Glomerular visceral epithelial cell (primary cell): Measurements from ENCODE around the gene TEDC2.
A peak's percentile ranks its signal among the peaks of the same experiment; 100 is the strongest.
"Not testable (repeated sequence)": the region's sequence is repeated elsewhere in the genome, so short reads cannot be mapped to it uniquely, and the experiment has no call there.

Source experiments
- DNase-seq: peaks from one replicate; pipeline ENCODE4 v3.0.0-alpha.2; 2016; ENCODE audit errors: extremely low spot score

TEDC2 gene

DNA sequence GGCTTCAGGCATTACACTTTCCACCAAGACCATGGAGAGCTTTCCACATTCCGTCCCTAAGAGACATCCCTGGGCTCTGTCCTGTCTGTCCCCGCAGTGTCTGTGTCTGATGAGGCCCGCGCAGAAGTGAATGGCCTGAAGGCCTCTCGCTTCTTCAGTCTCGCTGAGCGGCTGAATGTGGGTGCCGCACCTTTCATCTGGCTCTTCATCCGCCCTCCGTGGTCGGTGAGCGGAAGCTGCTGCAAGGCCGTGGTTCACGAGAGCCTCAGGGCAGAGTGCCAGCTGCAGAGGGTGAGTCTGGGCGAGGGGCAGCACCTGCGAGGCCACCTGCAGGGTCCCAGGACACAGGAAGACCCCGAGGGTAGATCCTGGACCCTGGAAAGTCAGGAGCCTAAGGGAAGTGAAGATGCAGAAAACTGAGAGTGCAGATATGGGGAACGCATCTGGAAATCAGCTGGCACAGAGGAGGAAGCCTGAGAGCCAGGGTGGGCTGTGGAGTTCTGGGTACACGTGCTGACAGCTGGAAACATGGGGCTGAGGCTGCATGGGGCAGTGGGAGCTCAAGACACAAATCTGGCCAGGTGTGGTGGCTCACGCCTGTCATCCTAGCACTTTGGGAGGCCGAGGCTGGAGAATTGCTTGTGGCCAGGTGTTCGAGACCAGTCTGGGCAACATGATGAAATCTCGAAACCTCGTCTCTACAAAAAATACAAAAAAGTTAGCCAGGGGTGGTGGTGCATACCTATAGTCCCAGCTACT lies 22.7 kb upstream of the TEDC2 start:
- no peak for DNase-seq

DNA sequence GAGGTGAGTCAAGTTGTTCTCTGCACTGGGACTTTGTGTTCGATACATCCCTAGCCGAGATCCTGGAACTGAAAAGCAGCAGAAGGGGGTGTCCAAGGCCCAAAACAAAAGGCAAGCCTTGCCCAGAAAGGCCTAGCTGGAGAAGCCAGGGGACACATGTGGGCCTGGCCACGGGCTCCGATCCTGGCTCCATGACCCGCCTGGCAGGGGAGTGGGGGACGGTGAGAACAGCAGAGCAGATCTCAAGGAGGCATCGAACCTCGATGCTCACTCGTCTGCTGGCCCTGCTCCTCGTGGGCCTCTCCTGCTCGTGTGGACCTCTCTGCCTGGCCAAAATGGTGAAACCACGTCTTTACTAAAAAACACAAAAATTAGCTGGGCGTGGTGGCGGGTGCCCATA lies 21.8 kb upstream of the TEDC2 start:
- no peak for DNase-seq

- no peak for DNase-seq
Measured at GRCh38 chr16:2439598-2439997, 20.3 kb upstream of the TEDC2 start.

GRCh38 chr16:2441143-2441804 lies 18.6 kb upstream of the TEDC2 start:
- not testable (repeated sequence) for DNase-seq

DNA sequence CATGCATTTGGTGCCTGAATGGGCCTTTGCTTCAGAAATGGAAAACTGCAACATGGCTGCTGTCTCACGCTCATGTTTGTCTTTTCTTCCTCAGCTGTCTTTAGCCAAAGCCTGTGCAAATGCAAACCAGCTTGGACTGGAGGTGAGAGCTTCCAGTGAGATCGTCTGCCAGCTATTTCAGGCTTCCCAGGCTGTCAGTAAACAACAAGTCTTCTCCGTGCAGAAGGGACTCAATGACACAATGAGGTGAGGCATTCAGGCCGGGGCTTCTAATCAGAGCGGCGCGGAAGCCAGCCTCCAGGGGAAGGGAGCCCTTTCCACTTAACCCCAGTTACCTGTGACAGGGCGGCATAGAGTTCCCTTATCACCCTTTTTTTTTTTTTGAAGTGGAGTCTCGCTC lies 16.4 kb upstream of the TEDC2 start:
- no peak for DNase-seq

GRCh38 chr16:2447920-2448583 lies 11.9 kb upstream of the TEDC2 start:
- DNase-seq, result no peak

- no peak for DNase-seq
Measured at GRCh38 chr16:2449118-2449517, 10.8 kb upstream of the TEDC2 start.

DNA sequence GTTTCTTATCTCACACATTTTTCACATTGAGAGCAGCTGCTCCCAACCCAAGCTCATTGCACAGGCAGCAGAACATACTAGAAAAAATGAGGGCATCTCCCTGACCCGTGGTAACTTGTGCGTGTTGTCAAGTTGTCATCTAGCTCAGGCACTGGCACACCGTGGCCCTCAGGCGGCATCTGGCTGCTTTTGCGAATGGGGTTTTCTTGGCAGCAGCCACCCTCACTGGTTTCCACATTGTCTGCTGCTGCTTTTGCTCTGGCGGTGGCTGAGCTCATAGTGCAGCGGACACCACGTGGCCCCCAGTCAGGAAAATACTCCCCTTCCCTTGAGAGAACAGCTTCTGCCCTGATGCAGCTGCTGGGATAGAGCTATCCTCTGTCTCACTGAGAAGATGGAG lies 9.4 kb upstream of the TEDC2 start:
- no peak for DNase-seq

GRCh38 chr16:2450975-2451381 lies 8.9 kb upstream of the TEDC2 start:
- no peak for DNase-seq

GRCh38 chr16:2451851-2452320 lies 8.0 kb upstream of the TEDC2 start:
- peak; percentile 40 for DNase-seq

DNA sequence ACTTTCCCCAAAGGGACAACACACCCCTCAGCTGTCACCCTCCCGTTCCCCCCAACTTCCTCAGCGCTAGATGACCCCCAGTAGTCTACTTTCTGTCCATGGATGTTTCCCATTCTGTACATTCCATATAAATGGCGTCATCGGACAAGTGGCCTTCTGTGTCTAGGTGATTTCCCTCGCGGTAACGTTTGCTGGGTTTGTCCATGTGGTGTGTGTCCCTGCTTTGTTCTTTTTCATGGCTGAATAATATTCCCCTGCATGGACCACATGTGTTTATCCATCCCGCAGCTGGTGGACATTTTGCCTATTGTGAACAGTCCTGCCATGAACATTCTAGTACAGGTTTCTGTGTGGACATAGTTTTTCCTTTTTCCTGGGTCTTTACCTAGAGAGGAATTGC lies 7.3 kb upstream of the TEDC2 start:
- DNase-seq, result no peak

GRCh38 chr16:2455081-2455845 lies 4.6 kb upstream of the TEDC2 start:
- no peak for DNase-seq

GRCh38 chr16:2456551-2457153 lies 3.3 kb upstream of the TEDC2 start:
- DNase-seq, result no peak

DNA sequence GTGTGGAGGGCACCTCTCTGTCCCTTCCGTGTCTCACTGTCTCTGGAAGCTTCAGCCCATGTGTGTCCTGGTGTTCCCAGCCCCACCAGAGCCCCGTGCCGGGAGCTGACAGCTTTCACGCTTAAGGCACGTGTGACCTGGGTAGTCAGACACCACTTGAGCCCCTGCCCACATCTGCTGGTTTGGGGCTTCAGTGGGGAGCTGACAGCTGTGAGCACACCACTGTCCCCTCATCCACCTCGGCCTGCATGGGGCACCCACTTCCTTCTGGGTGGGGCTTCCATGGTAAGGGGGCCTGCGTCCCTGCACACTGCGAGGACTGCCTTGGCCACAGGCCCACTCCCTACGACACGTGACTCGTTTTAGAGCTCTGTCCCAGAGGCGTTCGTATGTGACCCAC lies 2.6 kb upstream of the TEDC2 start:
- DNase-seq, result no peak

DNA sequence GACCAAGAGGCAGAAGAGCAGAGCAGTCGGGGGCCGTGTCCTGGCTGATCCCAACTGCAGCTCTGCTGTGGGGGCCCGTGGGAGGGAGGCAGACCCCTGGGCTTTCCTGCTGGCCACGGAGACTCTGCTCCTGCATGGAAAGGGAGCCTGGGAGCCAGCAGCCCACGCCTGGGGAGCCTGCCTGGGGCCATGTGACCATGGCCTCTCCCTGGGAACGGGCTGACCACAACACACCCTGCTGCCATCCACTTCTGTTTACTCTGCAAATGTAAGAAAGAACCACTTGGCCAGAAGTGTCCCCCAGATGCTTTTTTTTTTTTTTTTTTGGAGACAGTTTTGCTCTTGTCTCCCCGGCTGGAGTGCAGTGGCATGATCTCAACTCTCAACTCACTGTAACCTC lies 2.0 kb upstream of the TEDC2 start:
- no peak for DNase-seq

DNA sequence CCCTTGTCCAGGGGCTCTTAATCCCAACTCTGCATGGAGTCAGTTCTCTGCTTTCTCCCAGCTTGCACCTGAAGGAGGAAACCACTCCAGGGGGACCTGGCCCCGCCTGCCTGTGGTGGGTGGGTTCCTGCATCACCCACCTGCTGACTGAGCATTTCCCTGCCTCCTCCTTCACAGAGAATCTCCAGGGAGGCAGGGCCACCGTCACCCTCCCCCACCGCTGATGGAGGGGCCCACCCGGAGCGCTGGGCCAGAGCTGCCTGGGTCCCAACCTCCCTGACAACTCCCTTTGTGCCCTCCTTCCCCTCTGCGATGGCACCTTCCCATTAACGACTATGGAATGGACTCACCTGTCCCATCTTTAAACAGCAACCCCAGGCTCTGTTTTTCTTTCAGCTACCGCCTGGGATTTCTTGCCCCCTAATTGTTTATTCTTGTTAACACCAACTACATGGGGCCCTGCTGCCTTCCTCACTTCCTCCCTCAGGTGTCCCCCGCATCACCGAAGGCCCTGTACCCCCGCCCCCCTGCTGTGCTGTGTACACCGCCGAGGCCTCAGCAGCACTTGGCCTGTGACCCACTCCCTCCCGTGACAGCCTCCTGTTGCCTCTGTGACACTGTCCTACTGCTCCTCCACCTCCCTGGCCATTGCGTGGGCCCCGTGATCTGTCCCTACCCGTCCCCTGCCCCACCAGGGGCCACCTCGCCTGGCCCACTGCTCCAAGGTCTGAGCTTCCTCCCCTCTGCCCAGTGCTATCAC lies 842 bp upstream of the TEDC2 start:
- DNase-seq, result no peak

DNA sequence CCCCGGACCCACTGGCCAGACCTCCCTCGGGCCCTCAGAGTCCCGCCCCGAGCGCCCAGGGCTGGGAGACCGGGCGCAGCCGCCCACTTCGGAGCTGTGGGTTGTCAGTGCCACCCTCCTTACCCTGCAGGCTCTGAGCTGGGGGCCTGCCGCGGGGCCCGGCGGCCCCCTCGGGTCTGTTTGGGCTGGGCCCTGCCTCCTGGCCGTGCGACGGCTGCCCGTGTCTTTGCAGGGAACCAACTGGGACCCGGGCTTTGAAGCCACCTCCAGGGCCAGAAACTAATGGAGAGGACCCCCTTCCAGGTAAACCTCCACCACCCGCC lies 443 bp downstream of the TEDC2 start:
- no peak for DNase-seq

GRCh38 chr16:2460916-2461315 lies 1.0 kb downstream of the TEDC2 start:
- DNase-seq, result no peak

DNA sequence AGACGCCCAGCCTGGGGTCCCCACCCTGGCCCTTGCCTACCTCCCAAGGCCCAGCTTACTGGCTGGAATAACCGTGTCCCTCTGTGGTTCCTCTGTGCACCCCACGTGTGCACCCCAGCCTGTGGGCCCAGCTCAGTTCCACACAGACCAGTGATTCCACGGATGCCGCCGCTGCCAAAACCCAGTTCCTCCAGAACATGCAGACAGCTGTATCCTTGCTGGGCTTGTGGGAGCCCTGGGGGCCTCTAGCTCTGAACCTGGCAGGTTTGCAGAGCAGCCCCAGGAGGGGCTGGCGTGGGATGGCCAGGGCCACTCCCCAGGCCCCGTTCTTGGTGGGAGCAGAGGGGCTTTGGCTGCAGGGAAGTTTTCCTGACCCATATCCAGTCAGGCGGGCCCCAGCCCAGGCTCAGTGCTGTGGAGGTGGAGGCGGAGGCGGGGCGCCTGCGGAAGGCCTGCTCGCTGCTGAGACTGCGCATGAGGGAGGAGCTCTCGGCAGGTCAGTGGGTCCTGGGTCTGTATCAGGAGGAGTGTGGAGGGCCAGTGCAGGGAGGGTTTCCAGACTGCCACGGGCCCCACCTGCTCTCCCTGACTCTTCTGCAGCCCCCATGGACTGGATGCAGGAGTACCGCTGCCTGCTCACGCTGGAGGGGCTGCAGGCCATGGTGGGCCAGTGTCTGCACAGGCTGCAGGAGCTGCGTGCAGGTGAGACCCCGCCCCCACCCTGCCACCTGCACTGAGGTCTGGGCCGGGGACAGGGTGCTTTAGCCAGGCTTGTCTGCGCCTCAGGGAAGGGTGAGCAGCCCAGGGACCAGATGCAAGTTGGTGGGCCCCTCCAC lies 2.3 kb downstream of the TEDC2 start:
- DNase-seq, result no peak

GRCh38 chr16:2464333-2464732 lies 4.4 kb downstream of the TEDC2 start:
- DNase-seq, result no peak
